Measurements from ENCODE around the gene S100A7. TPM values are rescaled to one million over a fixed set of nuclear protein-coding genes. Genes with fewer than 3 reads are reported as not detected.
"Not testable (repeated sequence)": the region's sequence is repeated elsewhere in the genome, so short reads cannot be mapped to it uniquely, and the experiment has no call there.

The S100A7 gene
- total and polyA plus RNA-seq, 2 of the 8 experiments (the other 6 are each of a cell fraction or from before 2014, with no cell fraction given), result not detected

DNA sequence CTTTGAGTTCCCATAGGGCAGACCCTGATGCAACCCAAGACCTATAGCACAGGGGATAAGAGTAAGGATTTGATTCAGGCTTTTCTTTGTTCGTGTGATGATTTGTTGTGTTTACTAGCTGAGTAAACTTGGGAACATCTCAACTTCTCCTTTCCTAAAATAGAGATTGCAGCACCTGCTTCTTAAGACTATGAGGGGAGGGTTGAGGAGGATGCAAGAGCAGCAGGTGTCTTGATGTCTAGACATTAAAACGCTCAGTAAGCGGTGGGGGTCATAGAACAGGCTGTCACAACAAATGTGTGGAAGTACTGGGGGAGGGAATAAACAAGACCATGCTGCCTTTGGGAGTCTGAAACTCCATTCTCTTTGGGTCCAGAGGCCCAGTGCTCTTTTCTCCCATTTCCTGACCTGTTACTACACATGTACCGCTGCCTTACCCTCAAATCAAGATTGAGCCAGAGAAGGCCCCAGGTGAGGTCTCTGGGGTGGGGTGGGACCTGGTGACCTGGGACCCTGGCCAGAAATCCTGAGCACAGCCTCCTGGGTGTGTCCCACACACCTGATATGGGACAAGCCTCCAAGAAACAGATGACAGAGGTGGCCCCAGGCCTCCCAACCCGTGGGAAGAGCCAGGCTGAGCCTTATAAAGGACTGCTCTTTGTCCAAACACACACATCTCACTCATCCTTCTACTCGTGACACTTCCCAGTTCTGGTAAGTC is 44.4 kb downstream of the S100A7 start, which contains the start of gene S100A7A (continued):
- TF ChIP-seq CTCF (IDR thresholded peaks at IDR 0.05; ENCODE audit: control extremely low read depth in 1 of 3, insufficient read depth in 1 of 3, low read depth in 1 of 3, low read length in 3 of 3), result no peak
- no peak for TF ChIP-seq CHD1 (IDR thresholded peaks at IDR 0.05; ENCODE audit: low read depth, low read length)

DNA sequence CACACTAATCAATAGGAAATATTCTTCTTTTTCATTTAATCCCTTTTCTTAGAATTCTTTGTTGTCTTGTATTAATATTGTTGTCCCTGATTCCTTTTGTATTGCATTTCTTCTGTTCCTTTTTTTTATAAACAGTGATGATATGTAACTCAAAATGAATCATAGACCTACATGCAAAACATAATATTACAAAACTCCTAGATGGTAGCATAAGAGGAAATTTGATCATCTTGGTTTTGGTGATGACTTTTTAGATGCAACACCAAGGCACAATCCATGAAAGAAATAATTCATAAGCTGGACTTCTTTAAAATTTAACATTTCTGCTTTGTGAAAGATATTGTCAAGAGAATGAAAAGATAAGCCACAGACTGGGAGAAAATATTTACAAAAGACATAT is 46.5 kb downstream of the S100A7 start:
- POLR2A ChIA-PET (ENCODE audit: partially characterized antibody); H2BK5ac ChIP-seq (ENCODE audit: low read depth, low read length); H2AK5ac ChIP-seq (ENCODE audit: low read depth, low read length); H4K20me1 ChIP-seq (replicated peaks in 1 of 2; ENCODE audit: control insufficient read depth in 1 of 2, insufficient read depth in 2 of 2, low read length in 2 of 2); DNase-seq (ENCODE audit: low read depth in 1 of 2, low spot score in 2 of 2); H2AFZ ChIP-seq (ENCODE audit: low read length); H3K4me2 ChIP-seq (ENCODE audit: insufficient read depth in 1 of 2, low read depth in 2 of 2, low read length in 2 of 2); H3K27ac ChIP-seq (ENCODE audit: low read depth, low read length); H3K9ac ChIP-seq (replicated peaks in 1 of 4; ENCODE audit: extremely low read depth in 1 of 4, low read depth in 3 of 4, low read length in 3 of 4); H3K18ac ChIP-seq (ENCODE audit: extremely low read depth, low read length); H3K4me3 ChIP-seq (ENCODE audit: extremely low read depth in 1 of 4, insufficient read depth in 2 of 4, low read depth in 3 of 4, low read length in 4 of 4); H2BK12ac ChIP-seq (ENCODE audit: low read depth, low read length); H3K27me3 ChIP-seq (replicated peaks in 1 of 4; ENCODE audit: control insufficient read depth in 3 of 4, extremely low read depth in 1 of 4, insufficient read depth in 3 of 4, low read length in 3 of 4); H4K91ac ChIP-seq (replicated peaks; ENCODE audit: insufficient read length, low read length); H3K14ac ChIP-seq (ENCODE audit: insufficient read length); FAIRE-seq; H3K23ac ChIP-seq (ENCODE audit: insufficient read length); H3K9me3 ChIP-seq (ENCODE audit: insufficient read depth in 2 of 2, low read depth in 1 of 2, low read length in 1 of 2); H4K8ac ChIP-seq (ENCODE audit: extremely low read depth, insufficient read depth, low read length); H2BK120ac ChIP-seq (replicated peaks; ENCODE audit: low read depth, low read length); H3K56ac ChIP-seq (replicated peaks; ENCODE audit: insufficient read length, low read depth, low read length); H3K36me3 ChIP-seq (ENCODE audit: control insufficient read depth in 2 of 4, insufficient read depth in 4 of 4, low read length in 3 of 4); H3K23me2 ChIP-seq (ENCODE audit: low read depth, low read length); H3K4me1 ChIP-seq (replicated peaks in 1 of 4; ENCODE audit: control insufficient read depth in 3 of 4, insufficient read depth in 4 of 4, low read length in 3 of 4); H3K79me2 ChIP-seq (ENCODE audit: control insufficient read depth in 1 of 2, insufficient read depth in 2 of 2, low read length in 2 of 2); H2BK15ac ChIP-seq (ENCODE audit: low read length); H3K79me1 ChIP-seq (ENCODE audit: low read depth, low read length); H2BK20ac ChIP-seq (ENCODE audit: low read length); H4K5ac ChIP-seq (ENCODE audit: insufficient read length, low read depth, low read length); H3K4ac ChIP-seq (replicated peaks; ENCODE audit: insufficient read length, low read depth, low read length): not testable (repeated sequence)
- CTCF ChIA-PET (ENCODE audit: partially characterized antibody), result interaction anchor here (0.6 to 0.7 kb wide), 2 partner anchors 81 to 88 kb away, joined by 3 read pairs; no protein-coding TSS in a partner anchor

Measured in H1 (cell line).